ENCODE measurements around the gene TNFAIP1. TPM values are rescaled to one million over a fixed set of nuclear protein-coding genes. Genes with fewer than 3 reads are reported as not detected.

TNFAIP1 gene
- polyA plus RNA-seq, 2 of the 4 experiments (the other 2 are of a cell fraction), result 38.8 to 68.3 TPM

DNA sequence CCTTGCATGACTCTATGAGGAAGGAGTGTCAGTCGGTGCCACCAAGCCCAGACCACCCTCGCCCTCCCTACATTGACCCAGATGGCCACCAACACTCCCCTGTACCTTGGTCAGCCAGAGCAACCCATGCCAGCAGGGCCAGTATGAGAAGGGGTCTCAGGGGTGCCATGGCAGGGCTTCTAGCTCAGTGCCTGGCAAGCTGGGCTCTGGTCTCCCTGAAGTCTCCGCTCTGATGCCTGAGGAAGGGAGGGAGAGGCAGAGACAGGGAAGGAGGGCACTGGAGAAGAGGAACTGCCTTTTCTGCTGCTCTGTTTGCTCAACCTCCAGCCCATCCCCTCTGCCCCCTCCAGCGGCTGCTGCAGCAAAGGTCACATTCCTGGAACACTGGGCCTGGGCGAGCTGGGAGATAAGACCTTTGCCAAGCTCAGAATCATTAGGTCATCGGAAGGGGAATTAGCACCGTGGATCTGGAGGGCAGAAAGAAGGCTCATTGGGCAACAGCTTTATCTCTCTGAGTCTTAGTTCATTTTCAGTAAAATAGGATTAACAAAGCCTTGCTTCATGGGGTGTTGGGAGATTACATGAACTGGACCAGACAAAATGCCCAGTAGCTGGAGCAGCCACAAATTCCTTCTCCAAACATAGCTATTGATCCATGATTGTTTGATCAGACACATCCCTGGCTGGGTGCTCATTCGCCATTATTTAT lies 34.6 kb downstream of the TNFAIP1 start, which contains the start of gene VTN (continued):
- TF ChIP-seq HOXA7 (CRISPR knock-in tag; IDR thresholded peaks at IDR 0.05) (no peak), MAZ (IDR thresholded peaks at IDR 0.05; ENCODE audit: borderline replicate concordance, low read depth, low read length) (peak; percentile 65; the same call in 1 of the 2 replicates), PBX3 (IDR thresholded peaks at IDR 0.05) (no peak), MAX (IDR thresholded peaks at IDR 0.05) (peak; percentile 30; the same call in 1 of the 2 replicates)
- TF ChIP-seq, protein P1, sequence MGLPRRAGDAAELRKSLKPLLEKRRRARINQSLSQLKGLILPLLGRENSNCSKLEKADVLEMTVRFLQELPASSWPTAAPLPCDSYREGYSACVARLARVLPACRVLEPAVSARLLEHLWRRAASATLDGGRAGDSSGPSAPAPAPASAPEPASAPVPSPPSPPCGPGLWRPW (IDR thresholded peaks at IDR 0.05), result no peak

GRCh38 chr17:28370744-28371103 lies 35.2 kb downstream of the TNFAIP1 start:
- 0 out of 3 replicates have a peak, but pooled peaks have one; percentile 3 for TF ChIP-seq BCL3 (IDR thresholded peaks at IDR 0.05)
- no peak for TF ChIP-seq TP53 (CRISPR knock-in tag; IDR thresholded peaks at IDR 0.05)
- TF ChIP-seq CHD2 (IDR thresholded peaks at IDR 0.05; ENCODE audit: low read length, partially characterized antibody), result no peak
- no peak for TF ChIP-seq EHMT2 (IDR thresholded peaks at IDR 0.05; ENCODE audit: low read depth)
- TF ChIP-seq NFE2L2 (conservative IDR thresholded peaks at IDR 0.05; ENCODE audit: low read length), result no peak
- TF ChIP-seq HOXB13 (CRISPR knock-in tag; IDR thresholded peaks at IDR 0.05; ENCODE audit: low read depth), result no peak
- TF ChIP-seq BHLHE40 (IDR thresholded peaks at IDR 0.05; ENCODE audit: low read depth, low read length), result no peak
- peak; percentile 55; the same call in 1 of the 2 replicates for TF ChIP-seq CHD4 (IDR thresholded peaks at IDR 0.05; ENCODE audit: borderline replicate concordance)
- TF ChIP-seq RFX5 (IDR thresholded peaks at IDR 0.05), result no peak
- no peak for TF ChIP-seq ZC3H11A (IDR thresholded peaks at IDR 0.05)
- no peak for TF ChIP-seq NR3C1 (IDR thresholded peaks at IDR 0.05)
- TF ChIP-seq MYC (IDR thresholded peaks at IDR 0.05; ENCODE audit: borderline replicate concordance, low read length), result no peak
- no peak for TF ChIP-seq CEBPB (IDR thresholded peaks at IDR 0.05)
- TF ChIP-seq KDM1A (IDR thresholded peaks at IDR 0.05; ENCODE audit: low read depth), result no peak; the same call in 1 of the 2 replicates
- no peak for TF ChIP-seq CBX8 (IDR thresholded peaks at IDR 0.05)
- no peak for TF ChIP-seq REST (IDR thresholded peaks at IDR 0.05)
- no peak for TF ChIP-seq NPAS2 (CRISPR knock-in tag; IDR thresholded peaks at IDR 0.05; ENCODE audit: borderline replicate concordance)
- no peak for TF ChIP-seq MAFK (IDR thresholded peaks at IDR 0.05; ENCODE audit: partially characterized antibody)
- TF ChIP-seq JUNB (IDR thresholded peaks at IDR 0.05), result no peak
- TF ChIP-seq CTCF (IDR thresholded peaks at IDR 0.05), result no peak
- TF ChIP-seq, protein P2, sequence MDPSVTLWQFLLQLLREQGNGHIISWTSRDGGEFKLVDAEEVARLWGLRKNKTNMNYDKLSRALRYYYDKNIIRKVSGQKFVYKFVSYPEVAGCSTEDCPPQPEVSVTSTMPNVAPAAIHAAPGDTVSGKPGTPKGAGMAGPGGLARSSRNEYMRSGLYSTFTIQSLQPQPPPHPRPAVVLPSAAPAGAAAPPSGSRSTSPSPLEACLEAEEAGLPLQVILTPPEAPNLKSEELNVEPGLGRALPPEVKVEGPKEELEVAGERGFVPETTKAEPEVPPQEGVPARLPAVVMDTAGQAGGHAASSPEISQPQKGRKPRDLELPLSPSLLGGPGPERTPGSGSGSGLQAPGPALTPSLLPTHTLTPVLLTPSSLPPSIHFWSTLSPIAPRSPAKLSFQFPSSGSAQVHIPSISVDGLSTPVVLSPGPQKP (IDR thresholded peaks at IDR 0.05; ENCODE audit: low read depth, low read length), result no peak
- 0 out of 2 replicates have a peak, but pooled peaks have one; percentile 43 for TF ChIP-seq HOXA7 (CRISPR knock-in tag; IDR thresholded peaks at IDR 0.05)
- Histone ChIP-seq H3K4me3 (peak overlapping the region; percentile 57), H3K9me3 (no peaks in the 10 kb centered on the region), H3K4me1 (peaks cover 30% of the 10 kb centered on the region), H3K4me2 (peak overlapping the region; percentile 81), H3K27ac (peak overlapping the region; percentile 83 to 87)
- ChIA-PET CTCF (interaction anchor here (0.6 to 5.5 kb wide), 7 partner anchors 9 to 44 kb away, joined by 3 to 27 read pairs (median 4); partner anchors contain the start of genes POLDIP2 and TNFAIP1), POLR2A (interaction anchor here (1.1 to 3.0 kb wide), 4 partner anchors 10 to 46 kb away, joined by 3 to 43 read pairs (median 8); partner anchors contain the start of genes IFT20, POLDIP2 and TNFAIP1)
- 76% methylated on average over 1 of the region's 1 CpG for WGBS (ENCODE audit: missing lambda C conversion rate)
- FAIRE-seq (no peak), ATAC-seq (no peak), DNase-seq (ENCODE audit: low read depth in 1 of 2, low spot score in 1 of 2) (no peak)
